Ishikawa (cell line): Measurements from ENCODE around the gene UBE2R2.

Source experiments
- CEBPB ChIP-seq: IDR thresholded peaks from 2 replicates; pipeline ENCODE4 v1.6.1; 2012
- CREB1 ChIP-seq: IDR thresholded peaks from 2 replicates; pipeline ENCODE4 v1.6.1; 2012; ENCODE audit warnings: low read depth
- EGR1 ChIP-seq: IDR thresholded peaks from 2 replicates; pipeline ENCODE4 v1.6.1; 2012
- EP300 ChIP-seq: IDR thresholded peaks from 2 replicates; pipeline ENCODE4 v1.6.1; 2012; ENCODE audit warnings: borderline replicate concordance
- FOXM1 ChIP-seq: IDR thresholded peaks from 2 replicates; pipeline ENCODE4 v1.6.1; 2012; ENCODE audit warnings: low read depth, borderline replicate concordance
- NFIC ChIP-seq: IDR thresholded peaks from 2 replicates; pipeline ENCODE4 v1.6.1; 2012
- RAD21 ChIP-seq: IDR thresholded peaks from 2 replicates; pipeline ENCODE4 v1.6.1; 2012; ENCODE audit warnings: low read depth
- TAF1 ChIP-seq: IDR thresholded peaks from 2 replicates; pipeline ENCODE4 v1.6.1; 2012; ENCODE audit warnings: low read depth, mild to moderate bottlenecking
- TCF12 ChIP-seq: IDR thresholded peaks from 2 replicates; pipeline ENCODE4 v1.6.1; 2012; ENCODE audit warnings: low read depth
- TEAD4 ChIP-seq: IDR thresholded peaks from 2 replicates; pipeline ENCODE4 v1.6.1; 2012
- YY1 ChIP-seq: IDR thresholded peaks from 2 replicates; pipeline ENCODE4 v1.6.1; 2012; ENCODE audit warnings: low read depth
- ZBTB7A ChIP-seq: IDR thresholded peaks from 2 replicates; pipeline ENCODE4 v1.6.1; 2012; ENCODE audit warnings: low read depth
- TF ChIP-seq, protein P1 (sequence below): IDR thresholded peaks from 2 replicates; pipeline ENCODE4 v1.6.1; 2012
- TF ChIP-seq, protein P2 (sequence below): IDR thresholded peaks from 2 replicates; pipeline ENCODE4 v1.6.1; 2012
- TF ChIP-seq, protein P3 (sequence below): IDR thresholded peaks from 2 replicates; pipeline ENCODE4 v1.6.1; 2012; ENCODE audit warnings: low read depth, mild to moderate bottlenecking

UBE2R2 gene

DNA sequence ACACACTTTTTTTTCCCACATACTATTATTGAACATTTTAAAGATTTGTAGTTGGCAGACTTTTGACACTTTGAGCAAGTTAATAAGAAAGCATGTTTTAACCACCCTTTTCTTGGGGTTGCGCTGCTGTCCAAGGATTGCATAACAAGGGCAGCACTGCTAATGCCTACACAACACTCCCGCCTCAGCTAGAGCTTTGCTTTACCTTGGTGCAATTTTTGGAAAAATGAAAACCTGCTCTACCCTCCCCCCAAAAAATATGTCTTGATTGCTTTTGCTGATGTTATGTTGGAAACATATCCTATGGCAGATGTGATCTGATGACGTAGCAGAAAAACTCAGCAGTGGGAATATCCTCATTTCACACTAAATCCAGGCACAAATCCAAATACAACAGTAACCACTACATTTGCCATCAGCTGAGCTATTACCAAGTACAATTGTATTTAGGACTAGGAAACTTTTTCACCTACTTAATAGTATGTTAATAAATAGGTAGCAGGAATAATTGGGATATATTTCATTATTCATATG lies 51.5 kb downstream of the UBE2R2 start:
- no peak for TF ChIP-seq RAD21
- TF ChIP-seq CEBPB: peak; percentile 30; the same call in 1 of the 2 replicates
- TF ChIP-seq, protein P1, sequence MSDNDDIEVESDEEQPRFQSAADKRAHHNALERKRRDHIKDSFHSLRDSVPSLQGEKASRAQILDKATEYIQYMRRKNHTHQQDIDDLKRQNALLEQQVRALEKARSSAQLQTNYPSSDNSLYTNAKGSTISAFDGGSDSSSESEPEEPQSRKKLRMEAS: no peak
- no peak for TF ChIP-seq TCF12
- no peak for TF ChIP-seq CREB1
- TF ChIP-seq, protein P2, sequence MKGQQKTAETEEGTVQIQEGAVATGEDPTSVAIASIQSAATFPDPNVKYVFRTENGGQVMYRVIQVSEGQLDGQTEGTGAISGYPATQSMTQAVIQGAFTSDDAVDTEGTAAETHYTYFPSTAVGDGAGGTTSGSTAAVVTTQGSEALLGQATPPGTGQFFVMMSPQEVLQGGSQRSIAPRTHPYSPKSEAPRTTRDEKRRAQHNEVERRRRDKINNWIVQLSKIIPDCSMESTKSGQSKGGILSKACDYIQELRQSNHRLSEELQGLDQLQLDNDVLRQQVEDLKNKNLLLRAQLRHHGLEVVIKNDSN: no peak

DNA sequence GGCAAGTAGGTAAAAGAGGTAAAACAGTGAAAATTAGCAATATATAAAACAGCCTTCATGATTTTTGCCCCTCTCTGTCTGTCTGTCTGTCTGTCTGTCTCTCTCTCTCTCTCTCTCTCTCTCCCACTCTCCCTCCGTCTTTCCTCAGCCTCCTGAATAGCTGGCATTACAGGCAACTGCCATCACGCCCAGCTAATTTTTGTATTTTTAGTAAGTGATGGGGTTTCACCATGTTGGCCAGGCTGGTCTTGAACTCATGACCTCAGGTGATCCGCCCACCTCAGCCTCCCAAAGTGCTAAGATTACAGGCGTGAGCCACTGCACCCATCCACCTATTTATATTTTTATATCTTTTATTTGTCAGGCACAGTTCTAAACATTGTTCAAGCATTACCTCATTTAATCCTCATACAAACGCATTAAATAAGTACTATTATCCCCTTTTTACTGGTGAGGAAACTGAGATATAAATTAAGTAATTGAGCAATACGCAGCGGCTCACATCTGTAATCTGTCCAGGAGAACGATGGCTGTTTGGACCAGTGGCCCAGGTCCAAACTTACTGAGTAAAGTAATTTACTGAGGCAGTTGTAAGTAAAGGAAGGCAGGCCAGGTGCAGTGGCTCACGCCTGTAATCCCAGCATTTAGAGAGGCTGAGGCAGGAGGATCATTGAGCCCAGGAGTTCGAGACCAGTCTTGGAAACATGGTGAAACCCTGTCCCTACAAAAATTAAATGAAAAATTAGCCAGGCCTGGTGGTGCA lies 60.9 kb downstream of the UBE2R2 start:
- TF ChIP-seq EGR1: no peak
- no peak for TF ChIP-seq TEAD4

DNA sequence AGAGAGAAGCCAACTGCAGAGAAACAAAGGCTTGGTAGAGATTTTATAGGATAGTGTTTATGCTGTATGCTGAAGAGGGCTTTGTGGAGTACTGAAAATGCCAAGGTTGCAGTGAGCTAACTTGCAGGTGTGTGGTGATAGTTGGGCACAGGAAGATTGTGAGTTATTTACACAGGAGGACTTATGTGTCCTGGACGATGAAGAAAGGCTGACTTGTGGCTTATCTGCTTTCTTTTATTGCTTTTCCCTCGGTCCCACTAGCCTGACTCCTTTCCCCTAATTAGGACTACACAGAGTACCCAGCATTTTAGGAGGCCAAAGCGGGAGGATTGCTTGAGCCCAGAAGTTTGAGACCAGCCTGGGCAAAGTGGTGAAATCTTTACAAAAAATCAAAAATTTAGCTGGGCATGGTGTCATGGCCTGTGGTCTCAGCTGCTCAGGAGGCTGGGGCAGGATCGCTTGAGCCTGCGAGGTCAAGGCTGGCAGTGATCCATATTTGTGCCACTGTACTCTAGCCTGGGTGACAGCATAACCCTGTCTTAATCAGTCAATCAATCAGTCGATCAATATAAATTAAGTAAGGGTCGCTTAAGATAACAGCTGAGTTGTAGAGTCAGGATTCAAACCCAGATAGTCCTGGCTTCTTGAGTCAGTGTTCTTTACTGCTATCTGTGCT lies 61.9 kb downstream of the UBE2R2 start:
- no peak for TF ChIP-seq EGR1
- TF ChIP-seq TCF12: no peak
- no peak for TF ChIP-seq YY1
- no peak for TF ChIP-seq CREB1
- TF ChIP-seq CEBPB: no peak
- no peak for TF ChIP-seq ZBTB7A
- TF ChIP-seq, protein P1: no peak
- no peak for TF ChIP-seq RAD21
- TF ChIP-seq FOXM1: no peak
- no peak for TF ChIP-seq NFIC
- TF ChIP-seq, protein P2: no peak
- no peak for TF ChIP-seq EP300
- TF ChIP-seq, protein P3, sequence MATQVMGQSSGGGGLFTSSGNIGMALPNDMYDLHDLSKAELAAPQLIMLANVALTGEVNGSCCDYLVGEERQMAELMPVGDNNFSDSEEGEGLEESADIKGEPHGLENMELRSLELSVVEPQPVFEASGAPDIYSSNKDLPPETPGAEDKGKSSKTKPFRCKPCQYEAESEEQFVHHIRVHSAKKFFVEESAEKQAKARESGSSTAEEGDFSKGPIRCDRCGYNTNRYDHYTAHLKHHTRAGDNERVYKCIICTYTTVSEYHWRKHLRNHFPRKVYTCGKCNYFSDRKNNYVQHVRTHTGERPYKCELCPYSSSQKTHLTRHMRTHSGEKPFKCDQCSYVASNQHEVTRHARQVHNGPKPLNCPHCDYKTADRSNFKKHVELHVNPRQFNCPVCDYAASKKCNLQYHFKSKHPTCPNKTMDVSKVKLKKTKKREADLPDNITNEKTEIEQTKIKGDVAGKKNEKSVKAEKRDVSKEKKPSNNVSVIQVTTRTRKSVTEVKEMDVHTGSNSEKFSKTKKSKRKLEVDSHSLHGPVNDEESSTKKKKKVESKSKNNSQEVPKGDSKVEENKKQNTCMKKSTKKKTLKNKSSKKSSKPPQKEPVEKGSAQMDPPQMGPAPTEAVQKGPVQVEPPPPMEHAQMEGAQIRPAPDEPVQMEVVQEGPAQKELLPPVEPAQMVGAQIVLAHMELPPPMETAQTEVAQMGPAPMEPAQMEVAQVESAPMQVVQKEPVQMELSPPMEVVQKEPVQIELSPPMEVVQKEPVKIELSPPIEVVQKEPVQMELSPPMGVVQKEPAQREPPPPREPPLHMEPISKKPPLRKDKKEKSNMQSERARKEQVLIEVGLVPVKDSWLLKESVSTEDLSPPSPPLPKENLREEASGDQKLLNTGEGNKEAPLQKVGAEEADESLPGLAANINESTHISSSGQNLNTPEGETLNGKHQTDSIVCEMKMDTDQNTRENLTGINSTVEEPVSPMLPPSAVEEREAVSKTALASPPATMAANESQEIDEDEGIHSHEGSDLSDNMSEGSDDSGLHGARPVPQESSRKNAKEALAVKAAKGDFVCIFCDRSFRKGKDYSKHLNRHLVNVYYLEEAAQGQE: no peak

DNA sequence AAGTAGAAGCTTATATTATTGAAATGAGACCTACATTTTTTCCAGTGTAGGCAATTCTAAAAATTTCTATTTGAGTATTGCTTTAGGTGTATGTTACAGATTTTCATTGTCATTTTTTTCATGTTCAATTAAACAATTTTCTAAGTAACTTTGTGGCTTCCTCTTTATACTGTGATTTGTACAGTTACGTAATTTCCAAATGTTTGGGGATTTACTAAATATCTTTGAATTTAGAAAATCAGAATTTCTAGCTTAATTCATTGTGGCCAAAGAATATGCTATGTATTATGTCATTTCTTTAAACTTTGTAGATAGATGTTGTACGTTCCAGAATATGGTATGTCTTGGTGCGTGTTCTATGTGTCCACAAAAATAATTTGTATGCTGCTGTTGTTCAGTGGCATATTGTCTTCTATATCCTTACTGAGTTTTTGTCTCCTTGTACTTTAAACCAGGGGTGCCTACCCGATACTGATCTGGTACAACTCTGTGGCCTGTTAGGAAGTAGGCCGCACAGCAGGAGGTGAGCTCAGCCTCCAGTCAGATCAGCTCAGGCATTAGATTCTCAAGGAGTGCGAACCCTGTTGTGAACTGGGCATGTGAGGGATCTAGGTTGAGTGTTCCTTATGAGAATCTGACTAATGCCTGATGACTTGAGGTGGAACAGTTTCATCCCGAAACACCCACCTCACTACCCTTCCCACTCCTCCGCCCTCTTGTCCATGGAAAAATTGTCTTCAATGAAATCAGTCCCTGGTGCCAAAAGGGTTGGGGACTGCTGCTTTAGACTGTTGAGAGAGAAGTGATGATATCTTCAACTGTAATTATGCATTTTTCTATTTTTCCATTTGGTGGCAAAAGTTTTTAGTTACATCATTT lies 63.5 kb downstream of the UBE2R2 start:
- TF ChIP-seq, protein P2: no peak
- TF ChIP-seq TEAD4 (no peak), RAD21 (no peak), FOXM1 (no peak), NFIC (no peak), ZBTB7A (no peak), YY1 (no peak), CEBPB (no peak), EGR1 (no peak), TCF12 (no peak), TAF1 (no peak), CREB1 (no peak)
- TF ChIP-seq, protein P1: no peak
- TF ChIP-seq, protein P3: no peak

DNA sequence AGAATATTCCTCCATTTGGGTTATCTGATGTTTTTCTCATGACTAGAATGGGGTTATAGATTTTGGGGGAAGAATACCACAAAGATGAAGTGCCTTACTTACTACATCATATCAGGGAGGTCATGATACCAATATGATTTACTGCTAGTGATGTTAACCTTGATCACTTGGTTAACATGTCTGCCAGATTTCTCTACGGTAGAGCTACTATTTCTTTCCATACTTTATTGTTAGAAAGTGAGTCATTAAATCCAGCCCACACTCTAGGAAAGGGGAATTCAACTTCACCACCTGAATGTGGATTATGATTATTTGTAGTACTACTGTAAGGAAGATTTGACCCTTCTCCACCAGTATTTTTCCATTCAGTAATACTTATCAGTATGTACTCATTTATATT lies 64.7 kb downstream of the UBE2R2 start:
- TF ChIP-seq, protein P1: no peak
- TF ChIP-seq RAD21 (no peak), EP300 (no peak), CREB1 (no peak), FOXM1 (no peak), ZBTB7A (no peak), TEAD4 (no peak), YY1 (no peak), TCF12 (no peak), EGR1 (no peak), NFIC (no peak), TAF1 (no peak), CEBPB (no peak)
- TF ChIP-seq, protein P2: no peak
- TF ChIP-seq, protein P3: no peak
